Stimulated activated naive B cell treated with anti-CD40 and anti-IgM and Interleukin-4, amounts not matched to agents 10 μg/mL and 1 μg/mL and 100 μg/mL, for 72 hours (primary cell): ENCODE data around the gene SORT1.

ENCODE experiments used
- ATAC-seq, 2 donors: fragments of 150-1000 bp; cut with Tn5 transposase; replicated peaks; 2 replicates each; pipeline ENCODE4 v1.10.0; 2021; ENCODE audit warnings: moderate library complexity in 1 of 2
- DNase-seq: peaks from one replicate; pipeline ENCODE4 v3.0.0; 2021
- H3K27ac Mint-ChIP-seq: one replicate; pipeline ENCODE4 v1.8.0; 2022; ENCODE audit warnings: mild to moderate bottlenecking, mixed read lengths
- H3K27me3 Mint-ChIP-seq, 2 donors: one replicate each; pipeline ENCODE4 v1.8.0; 2022; ENCODE audit warnings: mixed read lengths in 2 of 2
- H3K36me3 Mint-ChIP-seq, 2 donors: one replicate each; pipeline ENCODE4 v1.8.0; 2022; ENCODE audit warnings: mixed read lengths in 2 of 2, mild to moderate bottlenecking in 1 of 2
- H3K4me1 Mint-ChIP-seq, 2 donors: one replicate each; pipeline ENCODE4 v1.8.0; 2022; ENCODE audit warnings: mixed read lengths in 2 of 2, mild to moderate bottlenecking in 1 of 2
- H3K4me3 Mint-ChIP-seq, 2 donors: one replicate each; pipeline ENCODE4 v1.8.0; 2022; ENCODE audit warnings: mild to moderate bottlenecking in 2 of 2, mixed read lengths in 2 of 2, moderate library complexity in 1 of 2
- H3K9me3 Mint-ChIP-seq, 2 donors: one replicate each; pipeline ENCODE4 v1.8.0; 2022; ENCODE audit warnings: mixed read lengths in 2 of 2, mild to moderate bottlenecking in 1 of 2

The SORT1 gene

DNA sequence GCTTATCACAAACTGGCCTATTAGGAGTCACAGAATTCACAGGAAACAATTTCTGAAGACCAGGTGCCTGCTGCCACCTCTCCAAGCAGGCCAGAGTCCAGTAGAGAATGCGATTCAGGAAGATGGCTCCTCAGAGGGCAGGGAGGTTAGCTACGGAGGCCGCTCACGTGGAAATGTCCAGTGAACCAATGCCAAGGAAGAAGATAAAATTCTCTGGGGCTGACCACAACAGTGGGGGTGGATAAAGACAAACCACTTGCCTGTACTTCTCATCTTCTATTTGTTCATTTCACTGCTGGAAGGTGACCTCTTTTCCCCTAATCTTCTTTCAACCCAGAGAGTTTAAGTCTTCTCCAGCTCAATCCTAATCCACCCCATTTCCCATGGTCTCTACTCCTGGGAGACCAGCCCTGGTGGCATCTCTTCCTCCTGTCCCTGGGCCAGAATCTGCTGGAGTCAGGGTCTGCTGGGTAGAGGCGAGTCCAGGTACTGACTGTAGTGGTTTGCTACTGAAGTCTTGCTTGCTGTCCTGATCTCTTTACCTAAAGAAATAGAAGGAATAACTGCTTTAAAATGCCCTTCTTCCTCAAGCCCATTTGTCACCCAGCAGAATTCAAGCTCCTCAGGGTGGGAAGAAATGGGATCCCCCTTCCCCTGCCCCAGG, 118.0 kb downstream of the SORT1 start:
- ATAC-seq (no peak), DNase-seq (no peak)
- Mint-ChIP-seq H3K4me1 (peaks cover 4 to 30% of the 10 kb centered on the region in 2 donors), H3K36me3 (no peaks in the 10 kb centered on the region), H3K9me3 (no peaks in the 10 kb centered on the region), H3K27me3 (peaks cover 5 to 16% of the 10 kb centered on the region in 2 donors), H3K27ac (no peak overlapping the region), H3K4me3 (no peak overlapping the region)

DNA sequence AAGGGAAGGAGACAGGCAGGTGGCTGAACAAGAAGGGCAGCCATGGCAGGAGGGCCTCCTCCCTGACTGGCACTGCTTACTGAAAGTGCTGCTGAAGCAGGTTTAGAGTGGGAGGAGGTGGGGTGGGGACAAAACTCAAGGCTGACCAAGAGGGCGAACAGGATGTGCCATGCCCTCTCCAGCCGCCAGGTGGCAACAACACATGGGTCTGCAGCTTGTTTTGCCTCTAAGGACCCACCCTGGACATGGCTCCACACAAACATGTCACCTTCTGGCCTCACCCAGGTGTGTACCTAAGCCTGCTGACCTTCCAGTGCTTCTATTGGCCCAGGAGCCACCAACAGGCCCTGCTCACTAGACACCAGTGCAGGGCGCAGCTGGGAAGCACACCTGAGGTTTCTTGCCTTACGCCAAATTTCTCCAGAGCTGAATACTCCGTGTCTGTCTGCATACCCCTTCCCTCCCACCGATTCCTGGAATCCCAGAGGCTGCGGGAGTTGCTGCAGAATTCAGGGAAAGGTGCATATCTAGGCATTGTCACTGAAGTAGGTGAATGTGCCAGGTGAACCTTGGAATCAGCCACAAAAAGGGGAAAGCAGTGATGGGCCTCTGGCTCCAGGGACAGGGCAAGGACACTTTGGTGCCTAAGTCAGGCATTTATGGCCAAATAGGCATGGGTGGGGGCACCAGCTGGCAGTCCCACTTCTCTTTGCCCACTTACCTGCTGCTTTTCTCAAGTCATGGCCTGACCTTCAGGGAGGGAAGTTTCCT, 120.1 kb downstream of the SORT1 start:
- DNase-seq, result peak; percentile 58
- H3K27ac Mint-ChIP-seq, result no peak overlapping the region

GRCh38 chr1:109275706-109276345, 121.9 kb downstream of the SORT1 start:
- Mint-ChIP-seq H3K36me3 (no peaks in the 10 kb centered on the region), H3K27ac (peak overlapping the region; percentile 25), H3K4me1 (peaks cover 5 to 7% of the 10 kb centered on the region in 2 donors), H3K4me3 (no peak overlapping the region), H3K9me3 (no peaks in the 10 kb centered on the region), H3K27me3 (peaks cover 10 to 21% of the 10 kb centered on the region in 2 donors)
- ATAC-seq (no peak), DNase-seq (no peak)

More for the DNA sequence above, 120.1 kb downstream of the SORT1 start:
- Mint-ChIP-seq H3K27me3 (peaks cover 10 to 21% of the 10 kb centered on the region in 2 donors), H3K36me3 (no peaks in the 10 kb centered on the region), H3K4me3 (no peak overlapping the region), H3K4me1 (peaks cover 7 to 17% of the 10 kb centered on the region in 2 donors), H3K9me3 (no peaks in the 10 kb centered on the region)
- peak; percentile 86 to 89 for ATAC-seq

DNA sequence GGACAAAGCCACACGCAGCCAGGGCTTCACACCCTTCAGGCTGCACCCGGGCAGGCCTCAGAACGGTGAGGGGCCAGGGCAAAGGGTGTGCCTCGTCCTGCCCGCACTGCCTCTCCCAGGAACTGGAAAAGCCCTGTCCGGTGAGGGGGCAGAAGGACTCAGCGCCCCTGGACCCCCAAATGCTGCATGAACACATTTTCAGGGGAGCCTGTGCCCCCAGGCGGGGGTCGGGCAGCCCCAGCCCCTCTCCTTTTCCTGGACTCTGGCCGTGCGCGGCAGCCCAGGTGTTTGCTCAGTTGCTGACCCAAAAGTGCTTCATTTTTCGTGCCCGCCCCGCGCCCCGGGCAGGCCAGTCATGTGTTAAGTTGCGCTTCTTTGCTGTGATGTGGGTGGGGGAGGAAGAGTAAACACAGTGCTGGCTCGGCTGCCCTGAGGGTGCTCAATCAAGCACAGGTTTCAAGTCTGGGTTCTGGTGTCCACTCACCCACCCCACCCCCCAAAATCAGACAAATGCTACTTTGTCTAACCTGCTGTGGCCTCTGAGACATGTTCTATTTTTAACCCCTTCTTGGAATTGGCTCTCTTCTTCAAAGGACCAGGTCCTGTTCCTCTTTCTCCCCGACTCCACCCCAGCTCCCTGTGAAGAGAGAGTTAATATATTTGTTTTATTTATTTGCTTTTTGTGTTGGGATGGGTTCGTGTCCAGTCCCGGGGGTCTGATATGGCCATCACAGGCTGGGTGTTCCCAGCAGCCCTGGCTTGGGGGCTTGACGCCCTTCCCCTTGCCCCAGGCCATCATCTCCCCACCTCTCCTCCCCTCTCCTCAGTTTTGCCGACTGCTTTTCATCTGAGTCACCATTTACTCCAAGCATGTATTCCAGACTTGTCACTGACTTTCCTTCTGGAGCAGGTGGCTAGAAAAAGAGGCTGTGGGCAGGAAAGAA, 122.9 kb downstream of the SORT1 start:
- H3K4me1 Mint-ChIP-seq, result peaks cover 5 to 7% of the 10 kb centered on the region in 2 donors
- H3K27ac Mint-ChIP-seq, result no peak overlapping the region
- H3K9me3 Mint-ChIP-seq, result no peaks in the 10 kb centered on the region
- DNase-seq (no peak), ATAC-seq (peak in 1 of 2 donors; percentile 39)
- H3K27me3 Mint-ChIP-seq, result peaks cover 10 to 21% of the 10 kb centered on the region in 2 donors
- no peak overlapping the region for H3K4me3 Mint-ChIP-seq
- no peaks in the 10 kb centered on the region for H3K36me3 Mint-ChIP-seq

DNA sequence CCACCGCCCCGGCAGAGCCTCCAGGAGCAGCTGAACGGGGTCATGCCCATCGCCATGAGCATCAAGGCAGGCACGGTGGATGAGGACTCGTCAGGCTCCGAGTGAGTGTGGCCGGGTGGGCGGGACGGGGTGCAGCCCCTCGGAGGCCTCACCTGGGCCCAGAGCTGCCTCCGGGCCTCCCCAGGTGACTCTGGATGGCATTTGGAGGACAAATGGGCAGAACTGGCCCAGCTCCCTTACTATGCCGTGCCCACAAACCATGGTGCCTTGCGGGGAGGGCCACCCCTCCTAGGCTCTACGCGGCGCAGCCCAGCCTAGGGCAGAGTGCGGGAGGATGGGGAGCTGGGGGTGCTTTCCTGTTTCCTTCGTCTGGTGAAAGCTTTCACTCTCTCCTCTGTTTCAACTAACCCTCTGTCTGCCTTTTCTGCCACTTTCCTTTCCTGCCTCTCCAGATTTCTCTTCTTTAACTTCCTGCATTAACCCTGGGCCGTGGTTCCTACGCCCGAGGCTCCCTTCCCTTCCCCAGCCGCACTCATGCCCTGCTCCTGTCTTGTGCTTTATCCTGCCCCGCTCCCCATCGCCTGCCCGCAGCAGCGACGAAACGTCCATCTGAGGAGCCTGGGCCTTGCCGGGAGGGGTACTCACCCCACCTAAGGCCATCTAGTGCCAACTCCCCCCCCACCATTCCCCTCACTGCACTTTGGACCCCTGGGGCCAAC, 124.0 kb downstream of the SORT1 start:
- H3K27me3 Mint-ChIP-seq, result peaks cover 10 to 21% of the 10 kb centered on the region in 2 donors
- DNase-seq (no peak), ATAC-seq (no peak)
- no peak overlapping the region for H3K27ac Mint-ChIP-seq
- H3K9me3 Mint-ChIP-seq, result no peaks in the 10 kb centered on the region
- peaks cover 5 to 7% of the 10 kb centered on the region in 2 donors for H3K4me1 Mint-ChIP-seq
- no peak overlapping the region for H3K4me3 Mint-ChIP-seq
- no peaks in the 10 kb centered on the region for H3K36me3 Mint-ChIP-seq

GRCh38 chr1:109272831-109273547, 124.7 kb downstream of the SORT1 start:
- no peaks in the 10 kb centered on the region for H3K9me3 Mint-ChIP-seq
- no peak for ATAC-seq
- H3K4me1 Mint-ChIP-seq, result peaks cover 5 to 7% of the 10 kb centered on the region in 2 donors
- H3K36me3 Mint-ChIP-seq, result no peaks in the 10 kb centered on the region
- peaks cover 10 to 21% of the 10 kb centered on the region in 2 donors for H3K27me3 Mint-ChIP-seq
- H3K27ac Mint-ChIP-seq, result no peak overlapping the region
- DNase-seq, result no peak
- no peak overlapping the region for H3K4me3 Mint-ChIP-seq

DNA sequence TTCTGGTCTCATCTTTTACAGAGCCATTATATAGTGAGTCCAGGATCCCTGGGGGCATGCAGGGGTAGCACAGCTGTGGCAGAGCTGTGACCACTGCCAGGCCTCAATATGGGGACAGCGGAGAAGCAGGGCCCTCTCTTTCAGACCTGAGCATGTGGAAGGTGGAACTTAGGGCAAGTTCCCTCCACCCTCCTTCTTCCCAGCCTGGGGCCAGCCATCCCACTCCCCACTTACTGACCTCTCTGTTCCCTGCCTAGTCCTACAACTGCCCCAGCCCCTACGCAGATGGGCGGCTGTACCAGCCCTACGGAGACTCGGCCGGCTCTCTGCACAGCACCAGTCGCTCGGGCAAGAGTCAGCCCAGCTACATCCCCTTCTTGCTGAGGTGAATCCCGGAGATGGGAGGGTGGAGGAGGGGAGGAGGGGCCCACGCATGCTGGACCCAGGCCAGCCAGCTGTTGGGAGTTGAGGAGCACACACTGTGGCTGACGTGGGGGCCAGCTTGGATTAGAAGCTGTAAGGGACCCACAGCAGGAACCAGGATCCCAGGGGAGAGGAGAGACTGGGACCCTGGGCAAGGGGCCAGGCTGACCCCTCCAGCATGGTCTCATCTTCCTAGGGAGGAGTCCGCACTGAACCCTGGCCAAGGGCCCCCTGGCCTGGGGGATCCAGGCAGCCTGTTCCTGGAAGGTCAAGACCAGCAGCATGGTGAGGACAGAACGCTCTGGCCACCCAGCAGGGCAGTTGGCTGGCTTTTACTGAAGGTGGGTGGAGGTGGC, 125.5 kb downstream of the SORT1 start:
- ATAC-seq, result no peak
- H3K27me3 Mint-ChIP-seq, result peaks cover 10 to 21% of the 10 kb centered on the region in 2 donors
- no peak overlapping the region for H3K4me3 Mint-ChIP-seq
- no peak overlapping the region for H3K27ac Mint-ChIP-seq
- H3K36me3 Mint-ChIP-seq, result no peaks in the 10 kb centered on the region
- no peak for DNase-seq
- H3K9me3 Mint-ChIP-seq, result no peaks in the 10 kb centered on the region
- H3K4me1 Mint-ChIP-seq, result peaks cover 3 to 8% of the 10 kb centered on the region in 2 donors

DNA sequence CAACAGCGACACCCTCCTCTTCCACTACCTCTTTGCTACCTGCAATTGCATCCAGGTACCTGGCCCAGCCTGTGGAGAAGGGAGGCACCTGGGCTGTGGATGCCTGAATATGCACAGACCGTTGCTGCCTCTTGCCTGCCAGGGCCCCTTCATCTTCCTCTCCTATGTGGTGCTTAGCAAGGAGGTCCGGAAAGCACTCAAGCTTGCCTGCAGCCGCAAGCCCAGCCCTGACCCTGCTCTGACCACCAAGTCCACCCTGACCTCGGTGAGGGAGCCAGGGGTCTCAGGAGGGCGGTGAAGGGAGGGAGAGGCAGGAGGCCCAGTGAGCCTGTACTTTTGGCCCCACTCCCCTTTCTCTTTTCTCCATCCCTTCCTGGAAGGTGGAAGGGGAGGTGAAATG, 126.3 kb downstream of the SORT1 start:
- peaks cover 0 to 7% of the 10 kb centered on the region in 2 donors for H3K4me1 Mint-ChIP-seq
- H3K4me3 Mint-ChIP-seq, result no peak overlapping the region
- H3K9me3 Mint-ChIP-seq, result no peaks in the 10 kb centered on the region
- no peak overlapping the region for H3K27ac Mint-ChIP-seq
- H3K27me3 Mint-ChIP-seq, result peaks cover 10 to 21% of the 10 kb centered on the region in 2 donors
- DNase-seq (no peak), ATAC-seq (no peak)
- H3K36me3 Mint-ChIP-seq, result no peaks in the 10 kb centered on the region

DNA sequence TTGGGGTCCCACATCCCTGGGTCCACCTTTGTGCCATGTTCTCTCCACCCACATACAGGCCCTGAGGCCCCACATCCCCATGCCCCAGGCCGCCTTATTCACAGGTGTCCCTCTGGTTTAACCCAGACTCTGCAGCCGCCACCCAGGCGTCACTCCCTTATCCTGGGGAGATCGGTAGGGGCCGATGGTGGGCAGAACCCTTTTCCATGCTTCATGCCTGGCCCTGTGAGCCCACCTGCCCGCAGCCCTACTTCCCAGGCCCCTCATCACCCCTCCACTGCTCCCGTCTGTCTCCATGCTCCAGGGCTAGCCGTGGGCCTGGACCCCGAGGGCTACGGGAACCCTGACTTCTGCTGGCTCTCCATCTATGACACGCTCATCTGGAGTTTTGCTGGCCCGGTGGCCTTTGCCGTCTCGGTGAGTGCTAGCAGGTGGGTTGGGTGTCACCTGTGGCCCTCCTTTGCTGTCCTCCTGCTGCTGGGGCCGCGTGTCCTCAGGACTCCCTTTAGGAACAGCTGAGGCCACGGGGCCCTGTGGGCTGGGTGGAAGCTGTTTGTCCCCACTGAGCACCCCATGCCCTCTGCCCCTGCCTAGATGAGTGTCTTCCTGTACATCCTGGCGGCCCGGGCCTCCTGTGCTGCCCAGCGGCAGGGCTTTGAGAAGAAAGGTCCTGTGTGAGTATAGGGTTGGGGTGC, 126.9 kb downstream of the SORT1 start:
- H3K9me3 Mint-ChIP-seq, result no peaks in the 10 kb centered on the region
- ATAC-seq (no peak), DNase-seq (no peak)
- H3K4me3 Mint-ChIP-seq, result no peak overlapping the region
- no peaks in the 10 kb centered on the region for H3K36me3 Mint-ChIP-seq
- H3K27ac Mint-ChIP-seq, result no peak overlapping the region
- H3K4me1 Mint-ChIP-seq, result peaks cover 0 to 7% of the 10 kb centered on the region in 2 donors
- peaks cover 10 to 19% of the 10 kb centered on the region in 2 donors for H3K27me3 Mint-ChIP-seq

DNA sequence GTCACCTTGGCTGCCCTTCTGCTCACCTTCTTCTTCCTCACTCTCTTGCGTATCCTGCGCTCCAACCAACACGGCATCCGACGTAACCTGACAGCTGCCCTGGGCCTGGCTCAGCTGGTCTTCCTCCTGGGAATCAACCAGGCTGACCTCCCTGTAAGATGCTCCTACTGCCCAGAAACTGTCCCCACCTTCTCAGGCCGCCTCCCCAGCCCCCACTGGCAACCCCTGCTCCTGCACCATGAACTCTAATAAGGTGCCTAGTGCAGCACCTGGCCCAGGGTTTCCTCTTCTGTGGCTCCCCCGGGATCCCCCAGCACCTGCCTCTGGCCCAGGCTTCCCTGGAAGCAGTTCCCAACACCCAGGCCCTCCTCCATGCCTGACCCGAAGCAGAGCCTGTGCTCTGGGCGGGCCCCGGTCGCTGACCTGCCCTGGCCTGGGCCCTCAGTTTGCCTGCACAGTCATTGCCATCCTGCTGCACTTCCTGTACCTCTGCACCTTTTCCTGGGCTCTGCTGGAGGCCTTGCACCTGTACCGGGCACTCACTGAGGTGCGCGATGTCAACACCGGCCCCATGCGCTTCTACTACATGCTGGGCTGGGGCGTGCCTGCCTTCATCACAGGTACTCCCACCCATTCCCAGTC, 127.6 kb downstream of the SORT1 start:
- H3K36me3 Mint-ChIP-seq, result no peaks in the 10 kb centered on the region

GRCh38 chr1:109269212-109269980, 128.3 kb downstream of the SORT1 start:
- Mint-ChIP-seq H3K36me3 (no peaks in the 10 kb centered on the region), H3K4me1 (peaks cover 0 to 7% of the 10 kb centered on the region in 2 donors), H3K27me3 (peaks cover 8% of the 10 kb centered on the region in 2 donors), H3K27ac (no peak overlapping the region), H3K4me3 (no peak overlapping the region), H3K9me3 (no peaks in the 10 kb centered on the region)
- ATAC-seq, result no peak
- DNase-seq, result no peak

More for the DNA sequence above, 127.6 kb downstream of the SORT1 start:
- DNase-seq, result no peak
- ATAC-seq, result no peak
- Mint-ChIP-seq H3K4me1 (peaks cover 0 to 7% of the 10 kb centered on the region in 2 donors), H3K27me3 (peaks cover 10 to 12% of the 10 kb centered on the region in 2 donors), H3K9me3 (no peaks in the 10 kb centered on the region), H3K27ac (no peak overlapping the region), H3K4me3 (no peak overlapping the region)
